Measurements from ENCODE around the gene ADAM8.

ADAM8 gene

DNA sequence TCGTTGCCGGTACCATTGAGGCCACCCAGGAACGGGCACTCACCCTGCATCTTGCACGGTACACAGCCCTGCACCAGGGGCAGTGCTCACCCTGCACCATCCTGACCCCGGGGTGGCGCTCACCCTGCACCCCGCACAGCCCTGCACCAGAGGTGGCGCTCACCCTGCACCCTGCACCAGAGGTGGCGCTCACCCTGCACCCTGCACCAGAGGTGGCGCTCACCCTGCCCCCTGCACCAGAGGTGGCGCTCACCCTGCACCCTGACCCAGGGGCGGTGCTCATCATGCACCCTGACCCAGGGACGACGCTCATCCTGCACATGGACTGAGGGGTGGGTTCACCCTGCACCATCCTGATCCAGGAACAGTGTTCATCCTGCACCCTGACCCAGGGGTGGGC is 25.6 kb upstream of the ADAM8 start:
- no peak for DNase-seq (ENCODE audit: low spot score)
- H3K27ac ChIP-seq, result no peak overlapping the region
- ChIA-PET CTCF (no interaction called here), POLR2A (ENCODE audit: low non-redundant PET) (no interaction called here)
- TF ChIP-seq, protein P1, sequence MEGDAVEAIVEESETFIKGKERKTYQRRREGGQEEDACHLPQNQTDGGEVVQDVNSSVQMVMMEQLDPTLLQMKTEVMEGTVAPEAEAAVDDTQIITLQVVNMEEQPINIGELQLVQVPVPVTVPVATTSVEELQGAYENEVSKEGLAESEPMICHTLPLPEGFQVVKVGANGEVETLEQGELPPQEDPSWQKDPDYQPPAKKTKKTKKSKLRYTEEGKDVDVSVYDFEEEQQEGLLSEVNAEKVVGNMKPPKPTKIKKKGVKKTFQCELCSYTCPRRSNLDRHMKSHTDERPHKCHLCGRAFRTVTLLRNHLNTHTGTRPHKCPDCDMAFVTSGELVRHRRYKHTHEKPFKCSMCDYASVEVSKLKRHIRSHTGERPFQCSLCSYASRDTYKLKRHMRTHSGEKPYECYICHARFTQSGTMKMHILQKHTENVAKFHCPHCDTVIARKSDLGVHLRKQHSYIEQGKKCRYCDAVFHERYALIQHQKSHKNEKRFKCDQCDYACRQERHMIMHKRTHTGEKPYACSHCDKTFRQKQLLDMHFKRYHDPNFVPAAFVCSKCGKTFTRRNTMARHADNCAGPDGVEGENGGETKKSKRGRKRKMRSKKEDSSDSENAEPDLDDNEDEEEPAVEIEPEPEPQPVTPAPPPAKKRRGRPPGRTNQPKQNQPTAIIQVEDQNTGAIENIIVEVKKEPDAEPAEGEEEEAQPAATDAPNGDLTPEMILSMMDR (conservative IDR thresholded peaks at IDR 0.05; ENCODE audit: low read depth), result no peak

DNA sequence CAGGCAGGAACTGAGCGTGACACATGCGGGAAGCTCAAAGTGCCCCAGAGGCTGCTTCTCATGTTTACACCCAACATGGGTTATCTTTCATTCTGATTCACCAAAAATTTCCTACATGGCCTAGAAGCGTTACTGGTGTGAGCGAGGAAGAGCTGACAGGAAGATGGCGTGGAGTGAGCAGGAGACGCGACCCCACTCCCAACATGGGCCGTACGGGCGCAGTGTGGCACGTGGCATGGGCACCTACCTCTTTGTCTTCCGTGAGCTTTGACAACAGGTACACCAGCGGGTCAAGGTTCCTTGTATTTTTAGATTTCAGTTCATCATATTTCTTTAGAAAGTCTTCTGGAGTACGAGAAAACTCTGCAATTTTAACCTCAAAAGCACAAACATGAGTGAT is 23.1 kb upstream of the ADAM8 start:
- POLR2A ChIA-PET (ENCODE audit: low non-redundant PET), result no interaction called here
- TF ChIP-seq, protein P1 (conservative IDR thresholded peaks at IDR 0.05; ENCODE audit: low read depth), result no peak
- DNase-seq (ENCODE audit: low spot score), result no peak
- H3K27ac ChIP-seq, result no peak overlapping the region
- CTCF ChIA-PET, result interaction anchor here (0.7 to 1.2 kb wide), 3 partner anchors 10 to 84 kb away, joined by 3 to 4 read pairs (median 3); no protein-coding TSS in a partner anchor

DNA sequence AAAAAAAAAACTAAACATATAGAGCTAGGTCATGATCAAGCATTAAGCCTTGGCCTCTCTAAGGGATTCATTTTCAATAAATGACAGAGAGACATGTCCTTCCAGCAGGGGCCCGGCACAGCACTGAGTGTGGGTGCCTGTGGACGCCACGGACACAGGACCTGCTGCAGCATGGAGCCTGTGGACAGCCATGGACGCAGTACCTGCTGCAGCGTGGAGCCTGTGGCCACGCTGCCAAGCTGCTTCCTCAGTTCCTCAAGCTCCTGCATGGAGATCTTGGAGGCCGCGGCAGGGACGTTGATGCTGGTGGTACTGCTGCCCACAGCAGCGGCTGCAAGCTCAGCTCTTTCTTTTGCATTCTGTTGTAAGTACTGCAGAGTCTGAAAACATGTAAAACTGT is 22.6 kb upstream of the ADAM8 start:
- H3K27ac ChIP-seq, result no peak overlapping the region
- TF ChIP-seq, protein P1 (conservative IDR thresholded peaks at IDR 0.05; ENCODE audit: low read depth), result no peak
- ChIA-PET POLR2A (ENCODE audit: low non-redundant PET) (no interaction called here), CTCF (interaction anchor here (1.2 kb wide), 1 partner anchor 10 kb away, joined by 3 read pairs; no protein-coding TSS in a partner anchor)
- DNase-seq (ENCODE audit: low spot score), result no peak

- CTCF ChIA-PET, result no interaction called here
- POLR2A ChIA-PET (ENCODE audit: low non-redundant PET), result no interaction called here
- no peak for DNase-seq (ENCODE audit: low spot score)
- TF ChIP-seq, protein P1 (conservative IDR thresholded peaks at IDR 0.05; ENCODE audit: low read depth), result no peak
- H3K27ac ChIP-seq, result no peak overlapping the region
These were observed 21.8 kb upstream of the ADAM8 start for GRCh38 chr10:133298466-133298865.

GRCh38 chr10:133297504-133297903 is 20.8 kb upstream of the ADAM8 start:
- CTCF ChIA-PET, result no interaction called here
- POLR2A ChIA-PET (ENCODE audit: low non-redundant PET), result no interaction called here
- DNase-seq (ENCODE audit: low spot score), result no peak
- no peak overlapping the region for H3K27ac ChIP-seq
- TF ChIP-seq, protein P1 (conservative IDR thresholded peaks at IDR 0.05; ENCODE audit: low read depth), result no peak

DNA sequence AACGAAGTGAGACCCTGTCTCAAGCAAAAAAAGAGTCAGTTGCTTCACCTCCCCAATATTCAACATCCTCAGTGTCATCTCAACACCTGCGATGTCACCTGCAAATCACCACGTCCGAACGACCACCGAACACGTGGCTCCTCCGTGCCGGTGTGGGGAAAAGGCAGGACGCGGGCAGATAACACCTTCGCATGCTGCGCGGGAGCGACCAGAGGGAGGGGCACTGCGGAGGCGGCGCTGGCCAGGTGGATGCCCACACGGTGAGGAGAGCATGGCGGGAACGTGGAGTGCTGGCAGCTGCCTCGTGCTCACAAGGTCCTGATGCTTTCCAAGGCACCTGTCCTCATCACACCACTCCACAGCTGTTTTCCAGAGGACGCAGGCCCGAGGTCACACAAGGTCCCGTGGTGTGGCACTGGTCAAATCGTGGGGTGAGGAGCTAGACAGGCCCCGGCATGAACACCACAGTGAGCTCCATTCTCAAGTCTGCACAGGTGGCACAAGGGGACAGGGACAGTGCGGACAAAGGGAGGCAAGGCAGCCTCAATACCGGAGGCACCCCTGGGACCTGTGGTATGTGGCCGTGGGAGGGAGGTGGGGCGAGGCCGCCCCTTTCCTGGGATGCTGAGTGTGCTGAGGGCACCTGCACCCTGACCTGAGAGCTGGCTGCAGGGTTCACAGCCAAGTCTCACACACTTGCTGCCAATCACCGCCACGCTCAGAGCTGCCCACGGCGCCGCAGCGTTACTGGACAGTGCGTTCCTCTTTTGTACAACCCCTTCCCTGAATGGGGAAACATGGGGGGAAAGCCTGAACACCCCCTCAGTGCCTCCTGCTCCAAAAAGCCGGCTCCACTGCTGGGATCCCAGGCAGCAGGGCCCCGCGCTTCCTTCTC is 19.0 kb upstream of the ADAM8 start:
- no peak for DNase-seq (ENCODE audit: low spot score)
- no peak overlapping the region; the same call in 1 of the 2 replicates for H3K27ac ChIP-seq
- TF ChIP-seq, protein P1 (conservative IDR thresholded peaks at IDR 0.05; ENCODE audit: low read depth), result no peak
- ChIA-PET POLR2A (ENCODE audit: low non-redundant PET) (interaction anchor here (0.5 to 0.6 kb wide), 2 partner anchors 12 to 20 kb away, joined by 3 read pairs; no protein-coding TSS in a partner anchor), CTCF (interaction anchor here (0.7 to 0.9 kb wide), 2 partner anchors 12 to 93 kb away, joined by 4 to 14 read pairs; no protein-coding TSS in a partner anchor)
